Activated CD4-positive, alpha-beta memory T cell treated with anti-CD3 and anti-CD28 coated beads, Interleukin-2, amount 10 ng/mL, durations not matched to agents 7 days and 5 days (primary cell): Measurements from ENCODE around the gene TOB2. TPM values are rescaled to one million over a fixed set of nuclear protein-coding genes. Genes with fewer than 3 reads are reported as not detected.
"Not testable (repeated sequence)": the region's sequence is repeated elsewhere in the genome, so short reads cannot be mapped to it uniquely, and the experiment has no call there.

ENCODE experiments used
- CTCF ChIA-PET: fragments of 350-600 bp; sonication (Branson Sonifier 250); formaldehyde crosslinking; loops from one replicate; lab custom pipeline; 2021; ENCODE audit warnings: antibody characterized with exemption, inconsistent platforms; lab: Charles Lee
- POLR2A ChIA-PET: fragments of 350-600 bp; sonication (Branson Sonifier 250); formaldehyde crosslinking; loops from one replicate; lab custom pipeline; 2021; ENCODE audit warnings: antibody characterized with exemption; lab: Charles Lee
- DNase-seq: peaks from one replicate; pipeline ENCODE4 v3.0.0-alpha.2; 2020
- H3K27ac Mint-ChIP-seq: one replicate; pipeline ENCODE4 v1.8.0; 2021; ENCODE audit warnings: mild to moderate bottlenecking, mixed read lengths
- H3K27me3 Mint-ChIP-seq: one replicate; pipeline ENCODE4 v1.8.0; 2021; ENCODE audit warnings: mixed read lengths
- H3K36me3 Mint-ChIP-seq: one replicate; pipeline ENCODE4 v1.8.0; 2021; ENCODE audit warnings: low read depth, mixed read lengths
- H3K4me1 Mint-ChIP-seq: one replicate; pipeline ENCODE4 v1.8.0; 2021; ENCODE audit warnings: mixed read lengths
- H3K4me3 Mint-ChIP-seq: one replicate; pipeline ENCODE4 v1.8.0; 2021; ENCODE audit warnings: mild to moderate bottlenecking, mixed read lengths
- H3K9me3 Mint-ChIP-seq: one replicate; pipeline ENCODE4 v1.8.0; 2021; ENCODE audit warnings: mixed read lengths
- total RNA-seq, 2 experiments: library from RNA; stranded (reverse); gene quantifications; one replicate each; pipeline ENCODE4 v1.2.3, GENCODE V29; 2021

TOB2 gene
- total RNA-seq, 2 experiments from 2014 or later, result 38.7 to 41.2 TPM

DNA sequence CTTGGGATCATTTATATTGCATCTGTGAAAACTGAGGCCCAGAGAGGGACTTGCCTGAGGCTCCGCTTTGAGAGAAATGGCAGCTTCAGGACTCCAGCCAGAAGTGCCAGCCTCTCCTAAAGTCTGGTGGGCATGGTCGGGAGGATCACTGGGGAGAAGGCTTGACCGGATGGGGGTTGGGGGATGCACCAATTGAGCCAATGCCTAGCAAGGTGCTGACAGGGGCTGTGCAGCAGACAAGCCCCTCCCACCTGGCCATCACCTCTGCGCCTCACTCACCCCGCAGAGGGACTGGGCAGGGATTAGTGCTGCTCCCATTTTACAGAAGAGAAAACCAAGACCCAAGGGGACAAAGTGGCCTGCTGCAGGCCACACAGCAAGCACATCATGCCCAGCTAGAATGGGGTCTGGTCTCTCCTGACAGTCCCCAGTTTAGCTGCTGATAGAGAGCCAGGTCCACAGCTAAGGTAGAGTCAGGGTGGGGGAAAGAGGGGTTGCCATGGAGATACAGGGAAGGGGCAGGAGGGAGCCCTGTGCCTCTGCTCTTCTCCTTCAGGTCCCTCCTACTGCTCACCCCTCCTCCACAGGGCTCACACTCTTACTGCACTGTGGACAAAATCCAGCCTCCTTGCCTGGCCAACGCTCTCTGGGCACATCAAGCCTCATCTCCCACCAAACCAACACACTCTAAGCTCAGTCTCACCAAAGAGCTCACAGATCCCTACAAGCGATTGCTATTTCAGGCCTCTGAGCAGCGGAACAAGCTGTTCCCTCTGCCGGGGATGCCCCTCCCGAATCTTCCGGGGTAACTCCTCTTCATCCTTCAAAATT lies 35.4 kb downstream of the TOB2 start:
- no peak for DNase-seq
- H3K9me3 Mint-ChIP-seq, result no peaks in the 10 kb centered on the region
- peak overlapping the region; percentile 18 for H3K4me3 Mint-ChIP-seq
- CTCF ChIA-PET, result interaction anchor here (1.3 kb wide), 2 partner anchors 9 to 121 kb away, joined by 3 to 4 read pairs; no protein-coding TSS in a partner anchor
- H3K36me3 Mint-ChIP-seq, result peaks cover 8% of the 10 kb centered on the region
- H3K27ac Mint-ChIP-seq, result peak overlapping the region; percentile 52
- POLR2A ChIA-PET, result interaction anchor here (0.6 kb wide), 1 partner anchor 25 kb away, joined by 3 read pairs; no protein-coding TSS in a partner anchor
- peaks cover 30% of the 10 kb centered on the region for H3K4me1 Mint-ChIP-seq
- H3K27me3 Mint-ChIP-seq, result no peaks in the 10 kb centered on the region

- no peaks in the 10 kb centered on the region for H3K9me3 Mint-ChIP-seq
- CTCF ChIA-PET, result interaction anchor here (1.3 to 1.5 kb wide), 2 partner anchors 107 to 122 kb away, joined by 3 read pairs; no protein-coding TSS in a partner anchor
- H3K4me3 Mint-ChIP-seq, result no peak overlapping the region
- H3K4me1 Mint-ChIP-seq, result peaks cover 27% of the 10 kb centered on the region
- H3K27ac Mint-ChIP-seq, result no peak overlapping the region
- no peaks in the 10 kb centered on the region for H3K27me3 Mint-ChIP-seq
- H3K36me3 Mint-ChIP-seq, result peaks cover 3% of the 10 kb centered on the region
- POLR2A ChIA-PET, result interaction anchor here (1.1 kb wide), 1 partner anchor 15 kb away, joined by 4 read pairs; no protein-coding TSS in a partner anchor
- no peak for DNase-seq
These were observed 36.3 kb downstream of the TOB2 start for GRCh38 chr22:41410311-41410751.

DNA sequence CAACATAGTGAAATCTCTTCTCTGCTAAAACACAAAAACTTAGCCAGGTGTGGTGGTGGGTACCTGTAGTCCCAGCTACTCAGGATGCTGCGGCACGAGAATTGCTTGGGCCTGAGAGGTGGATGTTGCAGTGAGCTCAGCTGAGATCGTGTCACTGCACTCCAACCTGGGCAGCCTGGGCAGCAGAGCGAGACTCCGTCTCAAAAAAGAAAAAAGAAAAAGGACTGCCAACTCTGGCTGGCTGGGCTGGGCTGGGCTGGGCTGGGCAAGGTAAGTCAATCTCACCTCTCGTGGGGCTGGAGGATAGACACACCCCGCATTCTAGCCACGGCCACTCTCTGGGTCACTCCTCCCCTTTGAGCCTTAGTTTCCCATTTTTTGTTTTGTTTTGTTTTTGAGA lies 37.9 kb downstream of the TOB2 start:
- DNase-seq, result no peak
- no peaks in the 10 kb centered on the region for H3K27me3 Mint-ChIP-seq

GRCh38 chr22:41407433-41407832 lies 39.2 kb downstream of the TOB2 start:
- CTCF ChIA-PET, result interaction anchor here (0.7 to 2.1 kb wide), 2 partner anchors 108 to 120 kb away, joined by 4 to 12 read pairs; no protein-coding TSS in a partner anchor
- H3K27ac Mint-ChIP-seq, result no peak overlapping the region
- H3K4me1 Mint-ChIP-seq, result peaks cover 25% of the 10 kb centered on the region
- no peaks in the 10 kb centered on the region for H3K9me3 Mint-ChIP-seq
- H3K27me3 Mint-ChIP-seq, result no peaks in the 10 kb centered on the region
- no peak for DNase-seq
- no peak overlapping the region for H3K4me3 Mint-ChIP-seq
- no peaks in the 10 kb centered on the region for H3K36me3 Mint-ChIP-seq
- POLR2A ChIA-PET, result interaction anchor here (1.6 to 1.8 kb wide), 2 partner anchors 40 to 61 kb away, joined by 4 to 6 read pairs; partner anchors contain the start of genes ACO2 and PHF5A

More for the DNA sequence above, 37.9 kb downstream of the TOB2 start:
- Mint-ChIP-seq H3K4me1 (peaks cover 27% of the 10 kb centered on the region), H3K9me3 (no peaks in the 10 kb centered on the region), H3K27ac (no peak overlapping the region), H3K4me3 (no peak overlapping the region), H3K36me3 (peaks cover 3% of the 10 kb centered on the region)
- ChIA-PET CTCF (interaction anchor here (2.1 kb wide), 1 partner anchor 119 kb away, joined by 12 read pairs; no protein-coding TSS in a partner anchor), POLR2A (interaction anchor here (1.0 to 1.8 kb wide), 3 partner anchors 27 to 60 kb away, joined by 3 to 6 read pairs (median 4); partner anchors contain the start of genes ACO2, PHF5A and TEF)

DNA sequence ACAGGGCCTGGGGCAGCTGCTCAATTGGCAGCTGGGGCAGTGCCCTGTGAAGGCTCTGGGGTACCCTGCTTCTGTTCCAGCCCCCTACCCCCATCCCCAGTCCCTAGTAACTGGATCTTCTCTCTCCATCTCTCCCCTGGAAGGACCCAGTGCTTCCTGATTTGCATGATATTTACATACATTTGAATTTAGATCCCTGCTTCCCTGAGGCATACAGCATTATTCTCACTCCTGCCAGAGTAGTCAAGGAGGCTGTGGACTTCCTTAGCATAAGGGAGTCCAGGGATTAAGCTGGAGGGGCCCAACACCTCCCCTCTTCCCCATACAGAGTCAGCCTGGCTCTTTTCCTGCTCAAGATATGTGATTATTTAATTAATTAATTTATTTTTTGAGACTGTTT lies 40.2 kb downstream of the TOB2 start:
- H3K4me3 Mint-ChIP-seq, result no peak overlapping the region

GRCh38 chr22:41405588-41405987 lies 41.0 kb downstream of the TOB2 start:
- H3K4me1 Mint-ChIP-seq, result peaks cover 13% of the 10 kb centered on the region
- no peak overlapping the region for H3K27ac Mint-ChIP-seq
- H3K9me3 Mint-ChIP-seq, result no peaks in the 10 kb centered on the region
- no peak overlapping the region for H3K4me3 Mint-ChIP-seq
- no peaks in the 10 kb centered on the region for H3K27me3 Mint-ChIP-seq
- ChIA-PET CTCF (interaction anchor here (0.7 to 4.5 kb wide), 4 partner anchors 97 to 127 kb away, joined by 3 to 78 read pairs (median 4); no protein-coding TSS in a partner anchor), POLR2A (interaction anchor here (1.0 to 2.4 kb wide), 3 partner anchors 41 to 121 kb away, joined by 3 to 27 read pairs (median 4); partner anchors contain the start of gene TOB2)
- H3K36me3 Mint-ChIP-seq, result no peaks in the 10 kb centered on the region
- no peak for DNase-seq

More for the DNA sequence above, 40.2 kb downstream of the TOB2 start:
- Mint-ChIP-seq H3K4me1 (peaks cover 18% of the 10 kb centered on the region), H3K36me3 (no peaks in the 10 kb centered on the region), H3K27me3 (no peaks in the 10 kb centered on the region), H3K27ac (no peak overlapping the region), H3K9me3 (no peaks in the 10 kb centered on the region)
- no peak for DNase-seq
- ChIA-PET POLR2A (interaction anchor here (1.7 kb wide), 1 partner anchor 121 kb away, joined by 4 read pairs; no protein-coding TSS in a partner anchor), CTCF (interaction anchor here (1.2 kb wide), 1 partner anchor 96 kb away, joined by 3 read pairs; no protein-coding TSS in a partner anchor)

- POLR2A ChIA-PET, result interaction anchor here (0.9 to 3.0 kb wide), 14 partner anchors 22 to 381 kb away, joined by 3 to 27 read pairs (median 4); partner anchors contain the start of genes ACO2, PHF5A, RANGAP1 and TOB2
- Mint-ChIP-seq H3K27ac (no peak overlapping the region), H3K27me3 (no peaks in the 10 kb centered on the region)
These were observed 42.9 kb downstream of the TOB2 start for GRCh38 chr22:41403532-41404318.

DNA sequence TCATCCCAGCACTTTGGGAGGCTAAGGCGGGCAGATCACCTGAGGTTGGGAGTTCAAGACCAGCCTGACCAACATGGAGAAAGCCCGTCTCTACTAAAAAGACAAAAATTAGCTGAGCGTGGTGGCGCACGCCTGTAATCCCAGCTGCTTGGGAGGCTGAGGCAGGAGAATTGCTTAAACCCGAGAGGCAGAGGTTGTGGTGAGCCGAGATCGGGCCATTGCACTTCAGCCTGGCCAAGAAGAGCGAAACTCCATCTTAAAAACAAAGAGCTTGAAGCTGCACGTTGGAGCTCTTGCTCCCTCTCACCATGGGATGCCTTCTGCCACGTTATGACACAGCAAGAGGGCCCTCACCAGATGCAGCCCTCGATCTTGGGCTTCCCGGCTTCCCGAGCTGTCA lies 43.8 kb downstream of the TOB2 start:
- not testable (repeated sequence) for H3K9me3 Mint-ChIP-seq, H3K4me1 Mint-ChIP-seq, H3K36me3 Mint-ChIP-seq, H3K4me3 Mint-ChIP-seq, H3K27me3 Mint-ChIP-seq, H3K27ac Mint-ChIP-seq, DNase-seq
- CTCF ChIA-PET, result interaction anchor here (0.6 to 4.5 kb wide), 19 partner anchors 21 to 264 kb away, joined by 3 to 78 read pairs (median 10); partner anchors contain the start of genes ACO2, PHF5A, PMM1 and TEF
- POLR2A ChIA-PET, result interaction anchor here (1.0 to 3.0 kb wide), 9 partner anchors 42 to 187 kb away, joined by 3 to 24 read pairs (median 4); partner anchors contain the start of genes ACO2, PHF5A, PMM1 and RANGAP1

More at GRCh38 chr22:41403532-41404318, 42.9 kb downstream of the TOB2 start:
- DNase-seq, result peak; percentile 90
- Mint-ChIP-seq H3K36me3 (no peaks in the 10 kb centered on the region), H3K4me3 (no peak overlapping the region), H3K4me1 (peaks cover 10% of the 10 kb centered on the region), H3K9me3 (no peaks in the 10 kb centered on the region)
- CTCF ChIA-PET, result interaction anchor here (0.6 to 4.5 kb wide), 39 partner anchors 12 to 1040 kb away, joined by 3 to 78 read pairs (median 6); partner anchors contain the start of genes ACO2, PHF5A, PMM1 and POLR3H

DNA sequence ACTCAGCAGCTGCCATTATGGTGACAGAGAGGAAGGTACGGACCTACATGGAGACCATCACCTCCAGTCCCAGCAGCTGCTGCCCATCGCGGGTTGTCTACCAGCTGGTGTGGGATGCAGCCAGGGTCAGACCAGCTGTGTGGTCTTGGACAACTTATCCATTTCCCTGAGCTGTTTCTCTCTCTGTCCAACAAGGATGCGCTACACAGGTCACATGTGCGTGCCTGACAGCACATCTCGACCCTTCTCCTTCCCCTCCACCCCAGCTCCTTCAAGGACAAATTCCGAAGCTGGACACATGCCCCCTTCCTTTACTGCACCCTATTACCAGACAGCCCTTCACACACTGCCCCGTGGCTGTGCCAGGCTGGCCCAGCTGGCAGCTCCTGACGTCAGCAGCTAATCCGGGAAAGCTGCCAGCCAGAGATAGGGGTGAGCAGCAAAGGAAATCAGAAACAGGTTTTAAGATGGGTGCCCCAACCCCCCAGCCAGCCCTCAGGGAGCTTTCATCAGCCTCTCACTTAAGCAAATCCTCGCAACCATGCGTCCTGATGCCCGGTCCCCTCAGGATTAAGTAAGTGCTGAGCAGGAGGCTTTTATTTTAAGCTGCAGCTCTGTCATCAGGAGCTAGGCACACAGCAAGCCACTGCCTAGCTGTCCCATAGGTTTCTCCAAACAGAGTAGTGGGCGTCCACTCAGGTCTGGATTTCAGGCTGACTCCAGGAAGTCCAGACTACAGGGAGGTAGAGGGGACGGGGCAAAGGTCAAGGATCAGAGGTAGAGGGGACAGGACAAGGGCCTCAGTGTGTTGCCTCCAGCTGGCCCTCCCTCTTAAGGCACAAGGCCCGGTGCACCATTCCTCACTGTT lies 44.6 kb downstream of the TOB2 start:
- no peak overlapping the region for H3K27ac Mint-ChIP-seq
- ChIA-PET CTCF (interaction anchor here (0.6 to 4.5 kb wide), 14 partner anchors 10 to 538 kb away, joined by 3 to 78 read pairs (median 10); partner anchors contain the start of genes ACO2, PHF5A and TOB2), POLR2A (interaction anchor here (1.0 to 3.0 kb wide), 9 partner anchors 20 to 188 kb away, joined by 3 to 24 read pairs (median 4); partner anchors contain the start of genes ACO2, PHF5A, PMM1 and RANGAP1)
- no peak for DNase-seq
- no peaks in the 10 kb centered on the region for H3K9me3 Mint-ChIP-seq
- no peaks in the 10 kb centered on the region for H3K27me3 Mint-ChIP-seq
- H3K36me3 Mint-ChIP-seq, result no peaks in the 10 kb centered on the region
- no peak overlapping the region for H3K4me3 Mint-ChIP-seq
- H3K4me1 Mint-ChIP-seq, result peaks cover 10% of the 10 kb centered on the region

DNA sequence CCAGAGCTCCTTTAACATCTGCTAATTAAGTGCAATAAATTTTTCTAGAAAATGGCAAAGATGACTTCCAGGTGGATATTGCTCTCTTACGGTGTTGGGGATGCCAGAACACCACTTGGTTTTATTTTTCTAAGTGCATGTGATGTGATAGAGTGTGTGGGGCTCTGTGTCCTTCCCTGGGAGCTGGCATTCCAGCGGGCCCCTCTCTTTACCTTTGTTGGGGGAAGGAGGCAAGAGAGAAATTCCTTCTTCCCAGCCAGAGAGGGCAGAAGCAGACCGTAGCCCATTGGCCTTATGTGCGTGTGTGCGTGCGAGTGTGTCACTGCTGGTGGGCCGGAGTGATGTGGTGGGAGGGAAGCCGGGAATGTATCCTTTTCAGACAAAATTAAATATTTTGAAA lies 47.7 kb downstream of the TOB2 start:
- ChIA-PET POLR2A (no interaction called here), CTCF (interaction anchor here (0.6 kb wide), 1 partner anchor 131 kb away, joined by 3 read pairs; no protein-coding TSS in a partner anchor)
- DNase-seq, result no peak
- H3K9me3 Mint-ChIP-seq, result no peaks in the 10 kb centered on the region
- H3K36me3 Mint-ChIP-seq, result no peaks in the 10 kb centered on the region
- no peaks in the 10 kb centered on the region for H3K27me3 Mint-ChIP-seq
- H3K27ac Mint-ChIP-seq, result no peak overlapping the region
- H3K4me3 Mint-ChIP-seq, result no peak overlapping the region
- H3K4me1 Mint-ChIP-seq, result peaks cover 4% of the 10 kb centered on the region
